ENCODE measurements around the gene MNX1.

DNA sequence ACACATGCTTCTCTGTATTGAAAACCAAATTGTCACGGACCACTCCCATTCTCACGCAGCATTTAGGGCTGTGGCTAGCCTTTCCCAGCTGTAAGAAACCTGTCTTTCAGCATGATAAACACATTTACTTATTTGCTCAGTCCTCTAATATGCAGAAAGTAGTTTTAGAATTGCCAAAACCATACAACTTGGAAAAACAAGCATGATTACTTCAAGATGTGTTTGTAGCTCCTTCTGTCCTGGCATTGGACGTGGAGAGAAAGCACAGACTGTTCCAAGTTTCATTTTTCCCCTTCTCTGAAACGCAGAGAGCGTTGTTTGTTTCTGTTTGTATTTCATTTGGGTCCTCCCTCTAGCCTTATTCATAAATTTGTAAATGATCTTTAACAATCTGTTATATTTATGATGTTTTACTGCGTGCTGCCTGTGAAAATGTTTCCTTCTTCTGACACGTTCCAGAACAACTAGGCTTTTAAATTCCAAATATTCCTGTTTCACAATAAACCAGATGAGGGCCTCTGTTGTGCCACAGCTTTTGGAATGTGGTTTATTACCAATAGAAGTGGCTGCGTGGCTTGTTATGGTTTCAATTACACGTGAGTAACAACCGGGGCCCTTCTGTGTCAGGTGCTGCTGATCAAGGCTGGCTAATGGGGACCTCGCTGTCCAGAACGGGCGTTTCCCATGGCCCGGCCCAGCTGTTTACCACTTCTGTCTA, 26.1 kb downstream of the MNX1 start:
- TF ChIP-seq, protein P1, sequence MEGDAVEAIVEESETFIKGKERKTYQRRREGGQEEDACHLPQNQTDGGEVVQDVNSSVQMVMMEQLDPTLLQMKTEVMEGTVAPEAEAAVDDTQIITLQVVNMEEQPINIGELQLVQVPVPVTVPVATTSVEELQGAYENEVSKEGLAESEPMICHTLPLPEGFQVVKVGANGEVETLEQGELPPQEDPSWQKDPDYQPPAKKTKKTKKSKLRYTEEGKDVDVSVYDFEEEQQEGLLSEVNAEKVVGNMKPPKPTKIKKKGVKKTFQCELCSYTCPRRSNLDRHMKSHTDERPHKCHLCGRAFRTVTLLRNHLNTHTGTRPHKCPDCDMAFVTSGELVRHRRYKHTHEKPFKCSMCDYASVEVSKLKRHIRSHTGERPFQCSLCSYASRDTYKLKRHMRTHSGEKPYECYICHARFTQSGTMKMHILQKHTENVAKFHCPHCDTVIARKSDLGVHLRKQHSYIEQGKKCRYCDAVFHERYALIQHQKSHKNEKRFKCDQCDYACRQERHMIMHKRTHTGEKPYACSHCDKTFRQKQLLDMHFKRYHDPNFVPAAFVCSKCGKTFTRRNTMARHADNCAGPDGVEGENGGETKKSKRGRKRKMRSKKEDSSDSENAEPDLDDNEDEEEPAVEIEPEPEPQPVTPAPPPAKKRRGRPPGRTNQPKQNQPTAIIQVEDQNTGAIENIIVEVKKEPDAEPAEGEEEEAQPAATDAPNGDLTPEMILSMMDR (IDR thresholded peaks at IDR 0.05 in 2 of 3, conservative IDR thresholded peaks at IDR 0.05 in 1 of 3; ENCODE audit: insufficient read depth in 2 of 3, low read depth in 1 of 3, low read length in 3 of 3), result no peak
- TF ChIP-seq EZH2 (IDR thresholded peaks at IDR 0.05; ENCODE audit: borderline replicate concordance, low read depth, low read length), result no peak
- no peak for TF ChIP-seq SMAD1 (IDR thresholded peaks at IDR 0.05; ENCODE audit: low read depth, low read length, partially characterized antibody)
- TF ChIP-seq, protein P2, sequence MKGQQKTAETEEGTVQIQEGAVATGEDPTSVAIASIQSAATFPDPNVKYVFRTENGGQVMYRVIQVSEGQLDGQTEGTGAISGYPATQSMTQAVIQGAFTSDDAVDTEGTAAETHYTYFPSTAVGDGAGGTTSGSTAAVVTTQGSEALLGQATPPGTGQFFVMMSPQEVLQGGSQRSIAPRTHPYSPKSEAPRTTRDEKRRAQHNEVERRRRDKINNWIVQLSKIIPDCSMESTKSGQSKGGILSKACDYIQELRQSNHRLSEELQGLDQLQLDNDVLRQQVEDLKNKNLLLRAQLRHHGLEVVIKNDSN (CRISPR knock-in tag; IDR thresholded peaks at IDR 0.05), result no peak
- TF ChIP-seq, protein P3, sequence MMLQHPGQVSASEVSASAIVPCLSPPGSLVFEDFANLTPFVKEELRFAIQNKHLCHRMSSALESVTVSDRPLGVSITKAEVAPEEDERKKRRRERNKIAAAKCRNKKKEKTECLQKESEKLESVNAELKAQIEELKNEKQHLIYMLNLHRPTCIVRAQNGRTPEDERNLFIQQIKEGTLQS (IDR thresholded peaks at IDR 0.05), result no peak
- TF ChIP-seq, protein P3 (CRISPR knock-in tag; conservative IDR thresholded peaks at IDR 0.05), result no peak
- TF ChIP-seq ZFP30 (CRISPR knock-in tag; IDR thresholded peaks at IDR 0.05; ENCODE audit: borderline replicate concordance), result no peak
- TF ChIP-seq HDGF (IDR thresholded peaks at IDR 0.05), result no peak
- no peak for TF ChIP-seq SMC3 (conservative IDR thresholded peaks at IDR 0.05; ENCODE audit: insufficient read depth, low read depth, low read length)
- TF ChIP-seq ELF4 (CRISPR knock-in tag; IDR thresholded peaks at IDR 0.05), result no peak
- no peak for TF ChIP-seq ZFX (CRISPR knock-in tag; IDR thresholded peaks at IDR 0.05)
- TF ChIP-seq U2AF1 (optimal IDR thresholded peaks at IDR 0.05; ENCODE audit: low read depth, low read length), result no peak
- TF ChIP-seq BRF1 (IDR thresholded peaks at IDR 0.05; ENCODE audit: borderline replicate concordance, extremely low read depth, insufficient read length), result no peak
- no peak for TF ChIP-seq ZNF589 (CRISPR knock-in tag; IDR thresholded peaks at IDR 0.05; ENCODE audit: low read depth)
- TF ChIP-seq, protein P4, sequence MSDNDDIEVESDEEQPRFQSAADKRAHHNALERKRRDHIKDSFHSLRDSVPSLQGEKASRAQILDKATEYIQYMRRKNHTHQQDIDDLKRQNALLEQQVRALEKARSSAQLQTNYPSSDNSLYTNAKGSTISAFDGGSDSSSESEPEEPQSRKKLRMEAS (CRISPR knock-in tag; IDR thresholded peaks at IDR 0.05), result no peak
